WTC11 (cell line): ENCODE measurements around the gene CCDC136. TPM values are rescaled to one million over a fixed set of nuclear protein-coding genes. Genes with fewer than 3 reads are reported as not detected.

Experiments used
- ATAC-seq: fragments of 200-7000 bp; cut with Tn5 transposase; 2 replicates; pipeline ENCODE4 v1.10.0; 2021; ENCODE audit warnings: mild to moderate bottlenecking, moderate library complexity
- CTCF ChIA-PET: fragments of 300-600 bp; sonication (Branson Sonifier 250); formaldehyde crosslinking; loops from one replicate; lab custom pipeline; 2021; ENCODE audit warnings: antibody characterized with exemption; lab: Charles Lee
- POLR2A ChIA-PET: fragments of 350-600 bp; sonication (Branson Sonifier 250); formaldehyde crosslinking; loops from one replicate; lab custom pipeline; 2021; ENCODE audit warnings: antibody characterized with exemption; lab: Charles Lee
- DNase-seq: peaks from one replicate; pipeline ENCODE4 v3.0.0; 2021; ENCODE audit warnings: low spot score
- H3K27ac Mint-ChIP-seq: 2 replicates; pipeline ENCODE4 v1.8.0; 2021; ENCODE audit warnings: mixed read lengths
- H3K27me3 Mint-ChIP-seq: 2 replicates; pipeline ENCODE4 v1.8.0; 2021; ENCODE audit warnings: low read depth, mild to moderate bottlenecking, moderate library complexity, mixed read lengths
- H3K36me3 Mint-ChIP-seq: 2 replicates; pipeline ENCODE4 v1.8.0; 2021; ENCODE audit warnings: mixed read lengths
- H3K4me1 Mint-ChIP-seq: 2 replicates; pipeline ENCODE4 v1.8.0; 2022; ENCODE audit warnings: mixed read lengths
- H3K4me3 Mint-ChIP-seq: 2 replicates; pipeline ENCODE4 v1.8.0; 2021; ENCODE audit warnings: mild to moderate bottlenecking, moderate library complexity, mixed read lengths
- H3K9me3 Mint-ChIP-seq: 2 replicates; pipeline ENCODE4 v1.8.0; 2021; ENCODE audit warnings: mixed read lengths
- ATF1 ChIP-seq: sonication (generic); formaldehyde crosslinking; IDR thresholded peaks from 2 replicates; pipeline ENCODE4 v1.8.1; 2023; ENCODE audit warnings: mild to moderate bottlenecking, moderate library complexity, missing genetic modification reagents
- E2F1 ChIP-seq: sonication (generic); formaldehyde crosslinking; IDR thresholded peaks from 2 replicates; pipeline ENCODE4 v1.8.0; 2022; ENCODE audit warnings: mild to moderate bottlenecking, missing genetic modification reagents
- IRF2 ChIP-seq: sonication (generic); formaldehyde crosslinking; IDR thresholded peaks from 2 replicates; pipeline ENCODE4 v1.8.0; 2022; ENCODE audit warnings: low read depth, missing genetic modification reagents, borderline replicate concordance
- MAX ChIP-seq: sonication (generic); formaldehyde crosslinking; IDR thresholded peaks from 2 replicates; pipeline ENCODE4 v1.8.0; 2022; ENCODE audit warnings: mild to moderate bottlenecking, missing genetic modification reagents
- MLX ChIP-seq: sonication (generic); formaldehyde crosslinking; IDR thresholded peaks from 2 replicates; pipeline ENCODE4 v1.8.1; 2023; ENCODE audit warnings: mild to moderate bottlenecking, missing genetic modification reagents, moderate library complexity
- NFATC4 ChIP-seq: fragments of 250-450 bp; sonication (Bioruptor Pico); IDR thresholded peaks from 2 replicates; pipeline ENCODE4 v1.9.0; 2021; ENCODE audit warnings: mild to moderate bottlenecking
- NFE2L1 ChIP-seq: sonication (generic); formaldehyde crosslinking; IDR thresholded peaks from 2 replicates; pipeline ENCODE4 v1.8.1; 2023; ENCODE audit warnings: missing genetic modification reagents
- NFYB ChIP-seq: sonication (generic); formaldehyde crosslinking; conservative IDR thresholded peaks from 2 replicates; pipeline ENCODE4 v1.8.0; 2022; ENCODE audit warnings: low read depth, missing genetic modification reagents
- NR1H2 ChIP-seq: sonication (generic); formaldehyde crosslinking; IDR thresholded peaks from 2 replicates; pipeline ENCODE4 v1.9.0; 2021; ENCODE audit warnings: mild to moderate bottlenecking, moderate library complexity, missing genetic modification reagents
- PRRX2 ChIP-seq: fragments of 250-450 bp; sonication (Bioruptor Pico); IDR thresholded peaks from 2 replicates; pipeline ENCODE4 v1.8.0; 2021; ENCODE audit warnings: mild to moderate bottlenecking
- SMAD4 ChIP-seq: sonication (generic); formaldehyde crosslinking; IDR thresholded peaks from 2 replicates; pipeline ENCODE4 v1.8.0; 2022; ENCODE audit warnings: mild to moderate bottlenecking, missing genetic modification reagents
- TEAD1 ChIP-seq: sonication (generic); formaldehyde crosslinking; IDR thresholded peaks from 2 replicates; pipeline ENCODE4 v1.8.0; 2022; ENCODE audit warnings: mild to moderate bottlenecking, missing genetic modification reagents
- TP53 ChIP-seq: sonication (generic); formaldehyde crosslinking; IDR thresholded peaks from 2 replicates; pipeline ENCODE4 v1.8.1; 2023; ENCODE audit warnings: mild to moderate bottlenecking, missing genetic modification reagents
- USF2 ChIP-seq: sonication (generic); formaldehyde crosslinking; IDR thresholded peaks from 2 replicates; pipeline ENCODE4 v1.8.1; 2023; ENCODE audit warnings: mild to moderate bottlenecking, missing genetic modification reagents, moderate library complexity
- ZBTB21 ChIP-seq: sonication (generic); formaldehyde crosslinking; IDR thresholded peaks from 2 replicates; pipeline ENCODE4 v1.8.1; 2023; ENCODE audit warnings: mild to moderate bottlenecking, missing genetic modification reagents, borderline replicate concordance
- ZMAT4 ChIP-seq: fragments of 250-450 bp; sonication (Bioruptor Pico); IDR thresholded peaks from 2 replicates; pipeline ENCODE4 v1.9.0; 2021; ENCODE audit warnings: mild to moderate bottlenecking
- ZNF138 ChIP-seq: sonication (generic); formaldehyde crosslinking; conservative IDR thresholded peaks from 2 replicates; pipeline ENCODE4 v1.8.1; 2022; ENCODE audit warnings: mild to moderate bottlenecking, moderate library complexity, missing genetic modification reagents
- ZNF396 ChIP-seq: fragments of 250-450 bp; sonication (Bioruptor Pico); IDR thresholded peaks from 2 replicates; pipeline ENCODE4 v1.8.0; 2021; ENCODE audit warnings: mild to moderate bottlenecking, moderate library complexity, borderline replicate concordance
- ZNF671 ChIP-seq: fragments of 250-450 bp; sonication (Bioruptor Pico); IDR thresholded peaks from 2 replicates; pipeline ENCODE4 v1.8.0; 2021; ENCODE audit warnings: mild to moderate bottlenecking
- total RNA-seq: library from RNA; stranded (reverse); gene quantifications from 3 replicates; pipeline ENCODE4 v1.2.3, GENCODE V29; 2021
- TF ChIP-seq, protein P1 (sequence below): sonication (generic); formaldehyde crosslinking; IDR thresholded peaks from 2 replicates; pipeline ENCODE4 v1.8.1; 2023; ENCODE audit warnings: mild to moderate bottlenecking, missing genetic modification reagents, borderline replicate concordance
- TF ChIP-seq, protein P2 (sequence below): fragments of 200-600 bp; IDR thresholded peaks from 2 replicates; pipeline ENCODE4 v1.8.0; 2022; ENCODE audit warnings: antibody characterized with exemption

CCDC136 gene
- total RNA-seq, 1 experiment from 2014 or later = 51.0 TPM

GRCh38 chr7:128838109-128838779, 46.5 kb downstream of the CCDC136 start (continued):
- TF ChIP-seq, protein P1, sequence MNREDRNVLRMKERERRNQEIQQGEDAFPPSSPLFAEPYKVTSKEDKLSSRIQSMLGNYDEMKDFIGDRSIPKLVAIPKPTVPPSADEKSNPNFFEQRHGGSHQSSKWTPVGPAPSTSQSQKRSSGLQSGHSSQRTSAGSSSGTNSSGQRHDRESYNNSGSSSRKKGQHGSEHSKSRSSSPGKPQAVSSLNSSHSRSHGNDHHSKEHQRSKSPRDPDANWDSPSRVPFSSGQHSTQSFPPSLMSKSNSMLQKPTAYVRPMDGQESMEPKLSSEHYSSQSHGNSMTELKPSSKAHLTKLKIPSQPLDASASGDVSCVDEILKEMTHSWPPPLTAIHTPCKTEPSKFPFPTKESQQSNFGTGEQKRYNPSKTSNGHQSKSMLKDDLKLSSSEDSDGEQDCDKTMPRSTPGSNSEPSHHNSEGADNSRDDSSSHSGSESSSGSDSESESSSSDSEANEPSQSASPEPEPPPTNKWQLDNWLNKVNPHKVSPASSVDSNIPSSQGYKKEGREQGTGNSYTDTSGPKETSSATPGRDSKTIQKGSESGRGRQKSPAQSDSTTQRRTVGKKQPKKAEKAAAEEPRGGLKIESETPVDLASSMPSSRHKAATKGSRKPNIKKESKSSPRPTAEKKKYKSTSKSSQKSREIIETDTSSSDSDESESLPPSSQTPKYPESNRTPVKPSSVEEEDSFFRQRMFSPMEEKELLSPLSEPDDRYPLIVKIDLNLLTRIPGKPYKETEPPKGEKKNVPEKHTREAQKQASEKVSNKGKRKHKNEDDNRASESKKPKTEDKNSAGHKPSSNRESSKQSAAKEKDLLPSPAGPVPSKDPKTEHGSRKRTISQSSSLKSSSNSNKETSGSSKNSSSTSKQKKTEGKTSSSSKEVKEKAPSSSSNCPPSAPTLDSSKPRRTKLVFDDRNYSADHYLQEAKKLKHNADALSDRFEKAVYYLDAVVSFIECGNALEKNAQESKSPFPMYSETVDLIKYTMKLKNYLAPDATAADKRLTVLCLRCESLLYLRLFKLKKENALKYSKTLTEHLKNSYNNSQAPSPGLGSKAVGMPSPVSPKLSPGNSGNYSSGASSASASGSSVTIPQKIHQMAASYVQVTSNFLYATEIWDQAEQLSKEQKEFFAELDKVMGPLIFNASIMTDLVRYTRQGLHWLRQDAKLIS (CRISPR knock-in tag) = no peak
- TF ChIP-seq NFE2L1 (CRISPR knock-in tag) = no peak
- TF ChIP-seq ATF1 (CRISPR knock-in tag) = no peak
- no peak for TF ChIP-seq NFYB (CRISPR knock-in tag)
- TF ChIP-seq PRRX2 (CRISPR knock-in tag) = no peak
- no peak for TF ChIP-seq SMAD4 (CRISPR knock-in tag)
- no peak for TF ChIP-seq ZNF671
- TF ChIP-seq ZNF138 (CRISPR knock-in tag) = no peak
- TF ChIP-seq NR1H2 (CRISPR knock-in tag) = no peak
- TF ChIP-seq ZBTB21 (CRISPR knock-in tag) = no peak
- no peak for TF ChIP-seq ZMAT4 (CRISPR knock-in tag)
- TF ChIP-seq IRF2 (CRISPR knock-in tag) = no peak
- TF ChIP-seq, protein P2, sequence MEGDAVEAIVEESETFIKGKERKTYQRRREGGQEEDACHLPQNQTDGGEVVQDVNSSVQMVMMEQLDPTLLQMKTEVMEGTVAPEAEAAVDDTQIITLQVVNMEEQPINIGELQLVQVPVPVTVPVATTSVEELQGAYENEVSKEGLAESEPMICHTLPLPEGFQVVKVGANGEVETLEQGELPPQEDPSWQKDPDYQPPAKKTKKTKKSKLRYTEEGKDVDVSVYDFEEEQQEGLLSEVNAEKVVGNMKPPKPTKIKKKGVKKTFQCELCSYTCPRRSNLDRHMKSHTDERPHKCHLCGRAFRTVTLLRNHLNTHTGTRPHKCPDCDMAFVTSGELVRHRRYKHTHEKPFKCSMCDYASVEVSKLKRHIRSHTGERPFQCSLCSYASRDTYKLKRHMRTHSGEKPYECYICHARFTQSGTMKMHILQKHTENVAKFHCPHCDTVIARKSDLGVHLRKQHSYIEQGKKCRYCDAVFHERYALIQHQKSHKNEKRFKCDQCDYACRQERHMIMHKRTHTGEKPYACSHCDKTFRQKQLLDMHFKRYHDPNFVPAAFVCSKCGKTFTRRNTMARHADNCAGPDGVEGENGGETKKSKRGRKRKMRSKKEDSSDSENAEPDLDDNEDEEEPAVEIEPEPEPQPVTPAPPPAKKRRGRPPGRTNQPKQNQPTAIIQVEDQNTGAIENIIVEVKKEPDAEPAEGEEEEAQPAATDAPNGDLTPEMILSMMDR = no peak
- TF ChIP-seq MAX (CRISPR knock-in tag) = no peak
- TF ChIP-seq TP53 (CRISPR knock-in tag) = no peak
- TF ChIP-seq E2F1 (CRISPR knock-in tag) = no peak

DNA sequence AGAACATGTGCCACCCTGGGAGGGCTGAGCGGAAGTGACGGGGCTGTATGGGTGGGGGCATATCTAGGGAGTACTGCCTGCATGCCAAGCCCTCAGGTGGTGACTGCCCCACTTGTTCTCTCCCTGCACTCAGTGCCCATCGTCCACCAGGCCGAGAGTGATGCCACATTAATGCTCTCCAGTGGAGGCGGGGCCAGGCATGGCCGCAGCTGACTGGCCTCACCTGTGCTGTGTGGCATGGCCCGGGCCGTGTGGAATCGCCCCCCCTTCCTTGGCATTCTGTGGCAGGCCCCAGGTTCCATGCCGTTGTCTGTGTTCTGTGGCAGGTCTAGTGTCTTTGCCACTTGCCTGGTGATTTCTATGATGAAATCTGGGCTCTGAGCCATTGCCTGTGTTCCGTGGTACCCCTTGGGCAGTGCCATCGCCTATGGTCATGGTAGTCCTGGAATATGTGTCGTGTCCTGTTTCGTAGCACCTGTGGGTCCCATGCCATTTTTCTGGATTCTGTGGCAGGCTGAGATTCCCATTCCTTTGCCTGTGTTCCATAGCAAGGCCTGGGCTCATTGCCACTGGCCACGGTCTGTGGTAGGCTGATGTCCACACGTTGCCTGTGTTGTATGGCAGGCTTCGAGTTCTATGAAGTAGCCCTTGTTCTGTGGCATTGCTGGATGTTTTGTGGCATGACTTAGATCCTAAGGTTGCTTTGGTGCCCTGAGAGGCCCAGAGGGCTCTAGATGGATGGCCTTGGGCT, 47.4 kb downstream of the CCDC136 start:
- DNase-seq = no peak
- no peaks in the 10 kb centered on the region for H3K36me3 Mint-ChIP-seq
- no peaks in the 10 kb centered on the region; the same call in 1 of the 2 replicates for H3K27me3 Mint-ChIP-seq
- ChIA-PET CTCF (interaction anchor here (1.0 to 3.3 kb wide), 2 partner anchors 21 to 44 kb away, joined by 3 to 22 read pairs; no protein-coding TSS in a partner anchor), POLR2A (no interaction called here)
- H3K4me1 Mint-ChIP-seq = peaks cover 11% of the 10 kb centered on the region
- no peak for ATAC-seq
- H3K9me3 Mint-ChIP-seq = no peaks in the 10 kb centered on the region
- H3K4me3 Mint-ChIP-seq = no peak overlapping the region
- no peak overlapping the region for H3K27ac Mint-ChIP-seq
- TF ChIP-seq MLX (CRISPR knock-in tag) = no peak
- no peak for TF ChIP-seq NFATC4
- TF ChIP-seq USF2 = no peak
- TF ChIP-seq, protein P2 = no peak
- no peak for TF ChIP-seq TEAD1 (CRISPR knock-in tag)
- no peak for TF ChIP-seq ZNF396 (CRISPR knock-in tag)
- no peak for TF ChIP-seq NFYB (CRISPR knock-in tag)
- no peak for TF ChIP-seq SMAD4 (CRISPR knock-in tag)
- no peak for TF ChIP-seq NR1H2 (CRISPR knock-in tag)
